ENCODE measurements around the gene THPO.

The THPO gene

GRCh38 chr3:184377882-184378445, at the start of gene THPO:
TSS of gene THPO (minus strand) at chr3:184378207. CDS start at chr3:184376259, 1,948 bp downstream.
- no peak for DNase-seq

DNA sequence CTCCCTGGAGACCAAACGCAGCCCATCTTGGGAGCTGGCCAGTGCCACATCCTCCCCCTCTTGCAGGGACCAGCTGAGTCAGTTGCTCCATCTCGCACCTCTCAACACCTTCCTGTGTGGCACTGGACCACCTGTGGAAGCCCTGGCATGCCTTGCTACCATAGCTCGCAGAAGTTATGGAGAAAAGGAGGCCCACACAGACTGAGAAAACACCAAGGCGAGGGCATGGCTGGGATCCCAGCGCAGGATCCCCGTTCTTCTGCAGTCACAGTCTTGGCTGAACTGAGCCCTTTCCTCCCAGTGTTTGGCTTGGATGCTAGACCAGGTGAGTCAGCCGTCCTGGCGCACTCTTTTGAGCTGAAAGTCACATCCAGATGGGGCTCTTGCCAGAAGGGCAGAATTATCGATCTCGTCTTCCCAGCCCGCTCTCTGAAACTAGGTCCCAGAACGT, 48.7 kb upstream of the THPO start:
- DNase-seq, result no peak

GRCh38 chr3:184423561-184423960, 45.6 kb upstream of the THPO start:
- DNase-seq, result no peak

DNA sequence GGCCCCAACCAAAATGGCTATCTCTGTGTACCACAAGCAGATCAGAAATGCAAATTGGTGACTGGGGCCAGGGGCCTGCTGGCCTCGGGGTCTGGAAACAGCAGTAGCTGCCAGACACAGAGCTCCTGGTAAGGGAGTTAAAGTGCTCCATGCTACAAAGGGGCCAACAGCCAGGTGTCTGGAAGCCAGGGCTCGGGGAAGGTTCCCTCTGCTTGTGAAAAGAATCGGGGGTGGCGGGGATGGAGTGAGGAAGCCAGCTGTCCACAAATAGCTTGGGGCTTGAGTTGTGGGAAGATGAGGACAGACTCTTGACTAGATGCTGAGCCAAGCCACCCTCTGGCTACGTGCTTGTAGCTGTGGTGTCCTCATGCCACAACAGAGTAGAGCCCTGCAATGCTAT, 41.2 kb upstream of the THPO start:
- no peak for DNase-seq

DNA sequence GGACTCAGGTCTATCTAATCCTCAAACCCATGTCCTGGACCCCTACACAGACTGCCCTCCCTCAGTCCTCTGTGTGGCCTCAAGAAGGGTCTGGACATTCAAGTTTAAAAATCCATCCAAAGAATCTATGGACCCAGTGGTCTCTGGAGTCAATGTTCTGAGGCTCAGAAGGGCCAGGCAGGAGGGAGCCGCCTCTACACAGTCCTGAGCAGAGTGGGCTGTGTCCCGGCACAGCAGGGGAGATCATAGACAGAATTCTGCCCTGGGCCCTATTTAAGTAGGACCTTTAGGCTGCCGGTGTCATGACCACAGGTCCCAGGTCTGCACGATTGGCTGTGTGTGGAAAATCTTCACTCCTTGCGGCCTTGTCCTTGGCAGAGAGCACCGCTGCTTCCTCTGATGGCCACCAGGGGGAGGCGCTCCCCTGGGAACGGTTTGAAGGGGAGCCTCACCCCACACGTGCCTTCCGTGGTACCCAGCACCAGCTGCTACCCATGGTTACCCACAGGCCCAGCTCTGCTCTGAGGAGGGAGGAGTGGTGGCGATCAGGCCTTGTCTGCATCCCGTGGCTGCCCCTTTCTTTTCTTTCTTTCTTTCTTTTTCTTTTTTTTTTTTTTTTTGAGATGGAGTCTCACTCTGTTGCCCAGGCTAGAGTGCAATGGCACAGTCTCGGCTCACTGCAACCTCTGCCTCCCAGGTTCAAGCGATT, 39.8 kb upstream of the THPO start:
- peak; percentile 72 for DNase-seq

DNA sequence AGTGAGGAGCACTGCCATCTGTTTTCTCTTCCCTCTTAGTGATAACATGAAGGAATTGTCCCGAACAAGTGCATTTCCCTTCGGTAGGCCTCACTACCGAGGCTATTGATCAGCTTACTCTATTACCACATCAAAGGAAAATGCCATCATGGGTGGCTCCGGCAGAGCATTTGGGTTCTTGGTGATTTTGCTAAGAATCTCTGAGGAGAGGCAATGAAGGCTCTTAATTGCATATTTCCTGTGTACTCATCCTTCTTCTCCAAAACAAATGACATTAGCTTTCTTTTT, 37.1 kb upstream of the THPO start:
- DNase-seq, result no peak

- no peak for DNase-seq
Observed at GRCh38 chr3:184414418-184415202, 36.6 kb upstream of the THPO start.

DNA sequence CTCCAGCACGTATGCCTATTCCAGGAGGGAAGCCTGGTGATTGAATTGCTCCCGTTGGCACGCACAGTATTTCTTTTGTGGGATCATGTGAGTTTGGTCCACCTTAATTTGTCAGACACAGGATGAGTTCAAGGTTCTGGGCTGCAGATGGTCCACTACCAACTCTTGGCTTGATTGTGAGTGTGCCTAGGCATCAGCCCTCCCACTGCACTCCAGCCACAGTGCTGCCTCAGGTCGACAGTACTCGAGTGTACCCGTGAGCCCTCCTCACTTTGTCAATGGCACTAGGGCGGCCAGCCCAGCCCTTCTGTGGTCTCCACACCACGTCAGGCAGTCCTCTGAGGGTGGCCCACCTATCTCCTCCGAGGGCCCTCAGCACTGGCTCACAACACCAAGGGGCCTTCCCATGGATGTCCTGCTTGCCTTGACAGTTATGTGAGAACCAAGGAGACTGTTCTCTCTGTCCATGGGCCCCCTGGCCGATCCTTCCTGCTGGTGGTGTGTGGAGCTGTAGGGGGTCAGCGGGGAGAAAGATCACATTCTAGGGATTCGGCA, 32.0 kb upstream of the THPO start:
- no peak for DNase-seq

GRCh38 chr3:184409331-184409926, 31.4 kb upstream of the THPO start:
- no peak for DNase-seq

- no peak for DNase-seq
Observed at GRCh38 chr3:184405075-184406030, 27.3 kb upstream of the THPO start.

DNA sequence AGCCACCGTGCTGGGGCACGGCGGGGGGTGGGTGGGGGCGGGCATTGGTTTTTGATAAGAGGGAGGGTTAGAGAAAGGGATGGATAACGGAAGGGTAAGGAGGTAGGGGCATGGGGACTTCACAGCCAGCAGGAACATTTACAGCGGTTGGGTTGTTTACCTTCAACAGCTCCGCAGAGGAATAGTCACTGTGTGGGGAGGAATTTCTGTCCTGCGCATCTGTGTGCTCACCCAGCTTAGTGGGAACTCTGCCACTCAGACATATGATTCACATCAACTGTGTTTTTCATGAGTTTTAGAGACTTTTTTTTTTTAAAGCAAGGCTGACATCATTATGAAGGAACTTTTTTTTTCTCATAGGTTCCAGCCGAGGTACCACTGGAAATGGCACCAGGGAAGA, 21.4 kb upstream of the THPO start:
- DNase-seq, result no peak

GRCh38 chr3:184395320-184395660, 17.3 kb upstream of the THPO start:
- no peak for DNase-seq

DNA sequence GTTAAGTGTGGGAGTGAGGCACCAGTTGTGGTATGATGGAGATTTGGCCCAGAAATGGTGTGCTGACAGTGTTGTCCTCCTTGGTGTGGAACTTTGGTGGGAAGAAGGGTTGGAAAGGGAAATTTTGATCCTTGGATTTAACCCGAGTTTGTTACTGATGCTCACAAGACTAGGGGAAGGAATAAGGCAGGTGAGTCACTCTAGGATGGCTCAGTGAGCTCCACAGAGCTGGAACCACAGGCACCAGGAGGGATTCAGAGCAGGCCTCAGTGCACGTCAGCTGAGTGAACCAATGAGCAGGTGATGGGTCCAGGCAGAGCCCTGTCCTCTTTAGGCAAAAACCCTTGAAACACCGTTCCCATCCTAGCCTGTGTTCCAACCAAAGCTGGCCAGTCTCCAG, 13.3 kb upstream of the THPO start:
- DNase-seq, result no peak

DNA sequence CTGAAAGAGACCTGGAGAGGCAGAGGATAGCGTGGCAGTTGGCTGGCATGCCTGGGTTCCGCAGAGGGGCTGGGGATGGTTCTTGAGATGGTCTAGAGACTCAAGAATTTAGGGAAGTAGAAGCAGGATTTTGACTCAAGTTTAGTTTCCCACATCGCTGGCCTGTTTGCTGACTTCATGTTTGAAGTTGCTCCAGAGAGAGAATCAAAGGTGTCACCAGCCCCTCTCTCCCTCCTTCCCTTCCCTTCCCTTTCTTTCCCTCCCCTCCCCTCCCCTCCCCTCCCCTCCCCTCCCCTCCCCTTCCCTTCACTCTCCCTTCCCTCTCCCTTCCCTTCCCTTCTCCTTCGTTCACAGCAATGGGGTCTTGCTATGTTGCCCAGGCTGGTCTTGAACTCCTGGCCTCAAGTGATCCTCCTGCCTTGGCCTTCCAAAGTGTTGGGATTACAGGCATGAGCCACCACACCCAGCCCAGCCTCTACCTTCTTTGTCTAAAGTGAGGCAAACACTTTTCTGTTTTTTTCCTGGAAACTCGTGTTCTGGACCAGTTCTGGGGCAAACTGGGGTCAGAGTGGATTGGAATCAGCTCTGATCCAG, 12.0 kb upstream of the THPO start:
- no peak for DNase-seq

- DNase-seq, result no peak
Observed at GRCh38 chr3:184389384-184389783, 11.4 kb upstream of the THPO start.

GRCh38 chr3:184388936-184389230, 10.9 kb upstream of the THPO start:
- DNase-seq, result no peak

- DNase-seq, result no peak
Observed at GRCh38 chr3:184388164-184388935, 10.3 kb upstream of the THPO start.

DNA sequence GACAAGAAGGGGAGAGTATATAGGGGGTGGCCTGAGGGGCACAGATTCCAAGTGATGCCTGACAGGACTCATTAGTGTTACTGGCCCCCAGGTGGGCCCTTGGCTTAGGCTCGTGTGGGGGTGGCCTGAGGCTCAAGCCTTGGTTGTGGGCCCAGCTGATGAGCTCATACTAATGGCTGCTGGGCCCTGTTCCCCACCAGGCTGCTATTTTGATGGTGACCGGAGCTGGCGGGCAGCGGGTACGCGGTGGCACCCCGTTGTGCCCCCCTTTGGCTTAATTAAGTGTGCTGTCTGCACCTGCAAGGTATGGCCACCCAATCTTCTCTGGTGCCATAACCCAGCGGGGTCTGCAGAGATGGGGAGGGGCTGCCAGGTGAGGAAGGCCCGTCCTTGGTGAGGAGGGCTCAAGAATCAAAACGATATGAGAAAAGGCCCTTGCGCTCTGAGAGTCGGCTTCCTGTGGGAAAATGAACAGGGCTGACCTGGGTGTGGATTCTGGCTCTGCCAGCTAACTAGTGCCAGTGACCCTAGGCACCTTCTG, 9.2 kb upstream of the THPO start:
- DNase-seq, result no peak

DNA sequence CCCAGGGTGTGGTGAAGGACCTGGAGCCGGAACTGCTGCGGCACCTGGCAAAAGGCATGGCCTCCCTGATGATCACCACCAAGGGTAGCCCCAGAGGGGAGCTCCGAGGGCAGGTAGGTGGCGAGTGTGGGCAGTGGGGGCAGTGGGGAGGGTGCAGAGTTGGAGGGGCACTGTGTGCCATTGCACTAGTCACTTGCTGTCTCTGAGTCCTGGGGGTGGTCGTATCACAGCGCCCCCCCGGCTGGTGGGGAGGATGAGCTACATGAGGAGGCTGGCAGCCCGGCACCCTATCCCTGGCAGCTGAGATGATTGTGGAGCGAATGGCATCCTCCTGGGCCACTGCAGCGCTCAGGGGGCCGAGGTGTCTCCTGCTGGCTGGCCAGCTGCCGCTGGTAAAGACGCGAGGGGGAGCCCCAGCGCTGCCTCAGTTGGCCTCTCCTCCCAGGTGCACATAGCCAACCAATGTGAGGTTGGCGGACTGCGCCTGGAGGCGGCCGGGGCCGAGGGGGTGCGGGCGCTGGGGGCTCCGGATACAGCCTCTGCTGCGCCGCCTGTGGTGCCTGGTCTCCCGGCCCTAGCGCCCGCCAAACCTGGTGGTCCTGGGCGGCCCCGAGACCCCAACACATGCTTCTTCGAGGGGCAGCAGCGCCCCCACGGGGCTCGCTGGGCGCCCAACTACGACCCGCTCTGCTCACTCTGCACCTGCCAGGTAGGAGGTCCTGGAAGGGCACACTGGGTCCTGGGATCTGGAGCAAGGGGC, 8.2 kb upstream of the THPO start:
- DNase-seq, result no peak

DNA sequence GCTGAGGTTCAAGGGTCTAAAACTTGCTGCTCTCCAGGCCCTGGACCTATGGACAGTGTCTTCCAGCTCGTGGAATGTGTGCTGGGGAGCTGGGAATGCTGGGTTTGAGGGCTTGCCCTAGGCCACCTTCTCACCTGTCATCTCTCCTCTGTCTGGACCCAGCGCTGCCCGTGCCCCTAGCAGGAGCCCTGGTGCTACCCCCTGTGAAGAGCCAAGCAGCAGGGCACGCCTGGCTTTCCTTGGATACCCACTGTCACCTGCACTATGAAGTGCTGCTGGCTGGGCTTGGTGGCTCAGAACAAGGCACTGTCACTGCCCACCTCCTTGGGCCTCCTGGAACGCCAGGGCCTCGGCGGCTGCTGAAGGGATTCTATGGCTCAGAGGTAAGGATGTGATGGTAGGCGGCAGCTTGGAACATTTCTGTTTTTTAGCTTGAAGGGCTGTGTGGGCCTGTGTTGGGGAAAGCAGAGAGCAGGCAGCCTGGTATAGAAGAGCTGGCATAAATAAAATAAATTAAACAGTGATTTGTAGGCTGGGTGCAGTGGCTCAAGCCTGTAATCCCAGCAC, 6.9 kb upstream of the THPO start:
- no peak for DNase-seq

All from stimulated activated CD4-positive, alpha-beta T cell treated with anti-CD3 and anti-CD28 coated beads, Interleukin-4, amount 100 ng/mL, for 1 hour (primary cell).